ENCODE measurements around the gene ADPRS.

ADPRS gene

GRCh38 chr1:36135796-36136195, 47.1 kb downstream of the ADPRS start:
- H3K36me3 ChIP-seq (replicated peaks in 1 of 2; ENCODE audit: control insufficient read depth in 2 of 2, insufficient read depth in 2 of 2, low read length in 2 of 2) = peaks cover 0 to 37% of the 10 kb centered on the region in 2 donors
- no peak overlapping the region for H2BK5ac ChIP-seq (ENCODE audit: low read length)
- no peak overlapping the region for H3K9ac ChIP-seq (ENCODE audit: low read depth, low read length, poor library complexity)
- no peak overlapping the region for H3K4me3 ChIP-seq (ENCODE audit: low read length in 2 of 2)
- H4K91ac ChIP-seq (ENCODE audit: low read depth, low read length, poor library complexity) = no peak overlapping the region
- no peak overlapping the region for H3K18ac ChIP-seq (ENCODE audit: low read length)
- H3K4me2 ChIP-seq (ENCODE audit: insufficient read depth, low read length, poor library complexity, severe bottlenecking) = no peak overlapping the region
- no peak overlapping the region for H2AK5ac ChIP-seq (ENCODE audit: low read depth, low read length)
- H3K4me1 ChIP-seq (ENCODE audit: control insufficient read depth in 2 of 2, insufficient read depth in 1 of 2, low read depth in 1 of 2, low read length in 2 of 2) = peaks cover 0 to 8% of the 10 kb centered on the region in 2 donors
- no peak overlapping the region for H2BK15ac ChIP-seq (ENCODE audit: low read length)
- no peak overlapping the region for H3K14ac ChIP-seq (ENCODE audit: low read length)
- DNase-seq (ENCODE audit: low spot score) = no peak
- no peaks in the 10 kb centered on the region for H3K79me1 ChIP-seq (ENCODE audit: low read depth, low read length)
- H3K27me3 ChIP-seq (ENCODE audit: control insufficient read depth in 3 of 3, insufficient read depth in 3 of 3, low read depth in 1 of 3, low read length in 3 of 3) = no peaks in the 10 kb centered on the region
- no peak overlapping the region for H2BK12ac ChIP-seq (ENCODE audit: low read length)
- H3K27ac ChIP-seq (replicated peaks; ENCODE audit: low read length) = no peak overlapping the region
- no peak overlapping the region for H4K8ac ChIP-seq (ENCODE audit: low read depth, low read length)
- H3K4ac ChIP-seq (ENCODE audit: low read length) = no peak overlapping the region
- H2AFZ ChIP-seq (ENCODE audit: low read length) = no peak overlapping the region
- no peak overlapping the region for H2BK120ac ChIP-seq (ENCODE audit: low read depth, low read length)
- no peaks in the 10 kb centered on the region for H3K9me3 ChIP-seq (replicated peaks in 1 of 2; ENCODE audit: control insufficient read depth in 2 of 2, insufficient read depth in 1 of 2, low read depth in 1 of 2, low read length in 2 of 2)
- H3K23ac ChIP-seq (ENCODE audit: low read depth, low read length, poor library complexity) = no peak overlapping the region

GRCh38 chr1:36136535-36136934, 47.8 kb downstream of the ADPRS start:
- Histone ChIP-seq H3K14ac (ENCODE audit: low read length) (no peak overlapping the region), H4K8ac (ENCODE audit: low read depth, low read length) (no peak overlapping the region), H4K91ac (ENCODE audit: low read depth, low read length, poor library complexity) (no peak overlapping the region), H3K4me1 (ENCODE audit: control insufficient read depth in 2 of 2, insufficient read depth in 1 of 2, low read depth in 1 of 2, low read length in 2 of 2) (peaks cover 0 to 8% of the 10 kb centered on the region in 2 donors), H2BK120ac (ENCODE audit: low read depth, low read length) (no peak overlapping the region), H3K18ac (ENCODE audit: low read length) (no peak overlapping the region), H3K4me3 (ENCODE audit: low read length in 2 of 2) (no peak overlapping the region), H3K23ac (ENCODE audit: low read depth, low read length, poor library complexity) (no peak overlapping the region), H3K9ac (ENCODE audit: low read depth, low read length, poor library complexity) (no peak overlapping the region), H2AFZ (ENCODE audit: low read length) (no peak overlapping the region), H2BK12ac (ENCODE audit: low read length) (no peak overlapping the region), H3K4me2 (ENCODE audit: insufficient read depth, low read length, poor library complexity, severe bottlenecking) (no peak overlapping the region), H3K27ac (replicated peaks; ENCODE audit: low read length) (no peak overlapping the region), H2BK15ac (ENCODE audit: low read length) (no peak overlapping the region), H2AK5ac (ENCODE audit: low read depth, low read length) (no peak overlapping the region), H3K9me3 (replicated peaks in 1 of 2; ENCODE audit: control insufficient read depth in 2 of 2, insufficient read depth in 1 of 2, low read depth in 1 of 2, low read length in 2 of 2) (no peaks in the 10 kb centered on the region), H3K27me3 (ENCODE audit: control insufficient read depth in 3 of 3, insufficient read depth in 3 of 3, low read depth in 1 of 3, low read length in 3 of 3) (no peaks in the 10 kb centered on the region), H2BK5ac (ENCODE audit: low read length) (no peak overlapping the region), H3K36me3 (replicated peaks in 1 of 2; ENCODE audit: control insufficient read depth in 2 of 2, insufficient read depth in 2 of 2, low read length in 2 of 2) (peaks cover 0 to 37% of the 10 kb centered on the region in 2 donors), H3K79me1 (ENCODE audit: low read depth, low read length) (no peaks in the 10 kb centered on the region), H3K4ac (ENCODE audit: low read length) (no peak overlapping the region)
- DNase-seq (ENCODE audit: low spot score) = no peak
- WGBS, 2 donors (ENCODE audit: extremely low coverage in 2 of 2, insufficient read length in 2 of 2, insufficient replicate concordance in 1 of 2) = no CpG with 5 or more reads among the region's 1 CpG

DNA sequence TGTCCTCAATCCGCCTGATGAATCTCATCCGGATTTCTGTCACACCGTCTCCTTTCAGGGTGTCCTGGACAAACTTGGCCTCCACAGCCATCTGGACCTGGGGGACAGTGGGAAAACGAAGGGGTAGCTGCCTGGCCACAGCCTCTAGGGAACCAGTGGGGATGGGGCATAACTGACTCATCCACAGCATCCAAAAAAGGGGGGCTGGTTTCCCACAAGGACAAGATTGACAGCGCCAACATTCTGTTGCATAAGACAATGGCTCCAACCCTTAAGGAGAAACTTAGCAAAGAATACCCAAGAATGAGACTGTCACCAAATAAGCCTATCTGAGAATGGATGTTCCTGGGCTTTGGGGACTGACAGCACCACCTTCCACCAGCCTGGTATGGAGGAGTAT, 48.5 kb downstream of the ADPRS start:
- Histone ChIP-seq H3K9ac (ENCODE audit: low read depth, low read length, poor library complexity) (no peak overlapping the region), H2BK12ac (ENCODE audit: low read length) (no peak overlapping the region), H3K36me3 (replicated peaks in 1 of 2; ENCODE audit: control insufficient read depth in 2 of 2, insufficient read depth in 2 of 2, low read length in 2 of 2) (peaks cover 0 to 37% of the 10 kb centered on the region in 2 donors), H3K79me1 (ENCODE audit: low read depth, low read length) (no peaks in the 10 kb centered on the region), H3K4ac (ENCODE audit: low read length) (no peak overlapping the region), H2AFZ (ENCODE audit: low read length) (no peak overlapping the region), H3K4me2 (ENCODE audit: insufficient read depth, low read length, poor library complexity, severe bottlenecking) (no peak overlapping the region), H2BK120ac (ENCODE audit: low read depth, low read length) (no peak overlapping the region), H3K27ac (replicated peaks; ENCODE audit: low read length) (no peak overlapping the region), H2BK15ac (ENCODE audit: low read length) (no peak overlapping the region), H2BK5ac (ENCODE audit: low read length) (no peak overlapping the region), H3K27me3 (ENCODE audit: control insufficient read depth in 3 of 3, insufficient read depth in 3 of 3, low read depth in 1 of 3, low read length in 3 of 3) (no peaks in the 10 kb centered on the region), H3K4me3 (ENCODE audit: low read length in 2 of 2) (no peak overlapping the region), H4K8ac (ENCODE audit: low read depth, low read length) (no peak overlapping the region), H3K23ac (ENCODE audit: low read depth, low read length, poor library complexity) (no peak overlapping the region), H3K9me3 (replicated peaks in 1 of 2; ENCODE audit: control insufficient read depth in 2 of 2, insufficient read depth in 1 of 2, low read depth in 1 of 2, low read length in 2 of 2) (no peaks in the 10 kb centered on the region), H2AK5ac (ENCODE audit: low read depth, low read length) (no peak overlapping the region), H3K4me1 (ENCODE audit: control insufficient read depth in 2 of 2, insufficient read depth in 1 of 2, low read depth in 1 of 2, low read length in 2 of 2) (peaks cover 0 to 8% of the 10 kb centered on the region in 2 donors), H3K18ac (ENCODE audit: low read length) (no peak overlapping the region), H3K14ac (ENCODE audit: low read length) (no peak overlapping the region), H4K91ac (ENCODE audit: low read depth, low read length, poor library complexity) (no peak overlapping the region)
- DNase-seq (ENCODE audit: low spot score) = no peak
- WGBS, 2 donors (ENCODE audit: extremely low coverage in 2 of 2, insufficient read length in 2 of 2, insufficient replicate concordance in 1 of 2) = no CpG with 5 or more reads among the region's 5 CpGs

- no peak for DNase-seq (ENCODE audit: low spot score)
- Histone ChIP-seq H2AFZ (ENCODE audit: low read length) (no peak overlapping the region), H4K8ac (ENCODE audit: low read depth, low read length) (no peak overlapping the region), H3K18ac (ENCODE audit: low read length) (no peak overlapping the region), H3K79me1 (ENCODE audit: low read depth, low read length) (no peaks in the 10 kb centered on the region), H3K27me3 (ENCODE audit: control insufficient read depth in 3 of 3, insufficient read depth in 3 of 3, low read depth in 1 of 3, low read length in 3 of 3) (no peaks in the 10 kb centered on the region), H2BK15ac (ENCODE audit: low read length) (no peak overlapping the region), H3K14ac (ENCODE audit: low read length) (no peak overlapping the region), H3K4me2 (ENCODE audit: insufficient read depth, low read length, poor library complexity, severe bottlenecking) (no peak overlapping the region), H4K91ac (ENCODE audit: low read depth, low read length, poor library complexity) (no peak overlapping the region), H2AK5ac (ENCODE audit: low read depth, low read length) (no peak overlapping the region), H3K36me3 (replicated peaks in 1 of 2; ENCODE audit: control insufficient read depth in 2 of 2, insufficient read depth in 2 of 2, low read length in 2 of 2) (peaks cover 0 to 37% of the 10 kb centered on the region in 2 donors), H3K4me1 (ENCODE audit: control insufficient read depth in 2 of 2, insufficient read depth in 1 of 2, low read depth in 1 of 2, low read length in 2 of 2) (peaks cover 0 to 8% of the 10 kb centered on the region in 2 donors), H2BK120ac (ENCODE audit: low read depth, low read length) (no peak overlapping the region), H3K9me3 (replicated peaks in 1 of 2; ENCODE audit: control insufficient read depth in 2 of 2, insufficient read depth in 1 of 2, low read depth in 1 of 2, low read length in 2 of 2) (no peaks in the 10 kb centered on the region), H2BK12ac (ENCODE audit: low read length) (no peak overlapping the region), H3K4ac (ENCODE audit: low read length) (no peak overlapping the region), H3K9ac (ENCODE audit: low read depth, low read length, poor library complexity) (no peak overlapping the region), H3K4me3 (ENCODE audit: low read length in 2 of 2) (no peak overlapping the region), H3K27ac (replicated peaks; ENCODE audit: low read length) (no peak overlapping the region), H3K23ac (ENCODE audit: low read depth, low read length, poor library complexity) (no peak overlapping the region), H2BK5ac (ENCODE audit: low read length) (no peak overlapping the region)
- no CpG with 5 or more reads among the region's 3 CpGs for WGBS, 2 donors (ENCODE audit: extremely low coverage in 2 of 2, insufficient read length in 2 of 2, insufficient replicate concordance in 1 of 2)
Observed at GRCh38 chr1:36137776-36138175, 49.1 kb downstream of the ADPRS start.
